B cell (primary cell): Measurements from ENCODE around the gene ITGAE. TPM values are rescaled to one million over a fixed set of nuclear protein-coding genes. Genes with fewer than 3 reads are reported as not detected.
A peak's percentile ranks its signal among the peaks of the same experiment; 100 is the strongest.

Experiments
- ATAC-seq: fragments of 200-7000 bp; cut with Tn5 transposase; one replicate; pipeline ENCODE4 v1.10.0; 2021; ENCODE audit warnings: low read depth, mild to moderate bottlenecking, moderate number of reproducible peaks, moderate library complexity
- CTCF ChIA-PET: fragments of 350-600 bp; sonication (Branson Sonifier 250); formaldehyde crosslinking; loops from one replicate; lab custom pipeline; 2021; ENCODE audit warnings: antibody characterized with exemption, inconsistent platforms; lab: Charles Lee
- POLR2A ChIA-PET: fragments of 350-600 bp; sonication (Branson Sonifier 250); formaldehyde crosslinking; loops from one replicate; lab custom pipeline; 2021; ENCODE audit warnings: antibody characterized with exemption; lab: Charles Lee
- DNase-seq: peaks from one replicate; pipeline ENCODE4 v3.0.0; 2013
- H2AFZ ChIP-seq: 2 replicates; pipeline ENCODE4 v1.6.1; 2012; ENCODE audit warnings: mild to moderate bottlenecking, low read depth, low read length; ENCODE audit not compliant: insufficient read depth, poor library complexity, severe bottlenecking
- H3K27ac ChIP-seq, 2 donors: 1 replicate in 1 of 2; 2 replicates in 1 of 2; pipeline ENCODE4 v1.5.1; 2012 to 2013; ENCODE audit warnings: low read length in 2 of 2, mild to moderate bottlenecking in 2 of 2, moderate library complexity in 1 of 2
- H3K27me3 ChIP-seq, 4 experiments: fragments of 200-600 bp in 1 of 4; sonication (generic) in 1 of 4; replicated peaks in 1 of 4; 1 replicate in 2 of 4; 2 replicates in 2 of 4; pipeline versions ENCODE4 v1.6.1 to v1.7.0; 2013 to 2016; ENCODE audit warnings: low read length in 3 of 4, mild to moderate bottlenecking in 2 of 4, mixed read lengths in 1 of 4, moderate library complexity in 1 of 4; ENCODE audit not compliant: insufficient read depth in 4 of 4, control insufficient read depth in 3 of 4; ENCODE audit errors: control extremely low read depth in 1 of 4
- H3K36me3 ChIP-seq, 2 experiments: replicated peaks in 1 of 2; 1 replicate in 1 of 2; 2 replicates in 1 of 2; pipeline versions ENCODE4 v1.6.1 to v1.7.1; 2013; ENCODE audit warnings: low read length in 1 of 2; ENCODE audit not compliant: insufficient read depth in 2 of 2, control insufficient read depth in 1 of 2; ENCODE audit errors: control extremely low read depth in 1 of 2, extremely low read depth in 1 of 2
- H3K4me1 ChIP-seq, 2 donors: fragments of 200-600 bp in 1 of 2; sonication (generic) in 1 of 2; 1 replicate in 1 of 2; 2 replicates in 1 of 2; pipeline versions ENCODE4 v1.5.1 to v1.6.1; 2013 to 2017; ENCODE audit warnings: low read length in 2 of 2; ENCODE audit not compliant: control insufficient read depth in 2 of 2, insufficient read depth in 2 of 2
- H3K4me2 ChIP-seq: replicated peaks from 2 replicates; pipeline ENCODE3; 2012; ENCODE audit warnings: mild to moderate bottlenecking, low read depth, low read length; ENCODE audit not compliant: poor library complexity, severe bottlenecking
- H3K4me3 ChIP-seq, 5 experiments: fragments of 200-600 bp in 1 of 5; sonication (generic) in 1 of 5; 1 replicate in 3 of 5; 2 replicates in 2 of 5; pipeline versions ENCODE4 v1.5.1 to v1.7.0; 2011 to 2016; ENCODE audit warnings: low read length in 4 of 5, mild to moderate bottlenecking in 4 of 5, low read depth in 2 of 5, control low read depth in 1 of 5, moderate library complexity in 1 of 5; ENCODE audit not compliant: insufficient read depth in 1 of 5; ENCODE audit errors: control extremely low read depth in 1 of 5, extremely low read depth in 1 of 5
- H3K79me2 ChIP-seq: fragments of 200-600 bp; sonication (generic); one replicate; pipeline ENCODE4 v1.6.0; 2016; ENCODE audit warnings: low read length; ENCODE audit not compliant: control insufficient read depth, insufficient read depth
- H3K9ac ChIP-seq: fragments of 200-600 bp; sonication (generic); 2 replicates; pipeline ENCODE4 v1.6.1; 2017; ENCODE audit warnings: mild to moderate bottlenecking, low read length, moderate library complexity
- H3K9me3 ChIP-seq, 3 donors: one replicate each; pipeline versions ENCODE4 v1.6.1 to v1.7.1; 2013; ENCODE audit warnings: low read length in 2 of 3; ENCODE audit not compliant: control insufficient read depth in 2 of 3, insufficient read depth in 1 of 3; ENCODE audit errors: control extremely low read depth in 1 of 3
- H4K20me1 ChIP-seq: 2 replicates; pipeline ENCODE4 v1.6.0; 2012; ENCODE audit warnings: mild to moderate bottlenecking, low read length; ENCODE audit not compliant: insufficient read depth, control insufficient read depth, poor library complexity, severe bottlenecking
- H3K27ac Mint-ChIP-seq: one replicate; pipeline ENCODE4 v1.8.0; 2021; ENCODE audit warnings: mixed read lengths
- H3K27me3 Mint-ChIP-seq: one replicate; pipeline ENCODE4 v1.8.0; 2021; ENCODE audit warnings: mixed read lengths
- H3K4me1 Mint-ChIP-seq: one replicate; pipeline ENCODE4 v1.8.0; 2021; ENCODE audit warnings: mixed read lengths
- H3K4me3 Mint-ChIP-seq: one replicate; pipeline ENCODE4 v1.8.0; 2021; ENCODE audit warnings: mixed read lengths
- H3K9me3 Mint-ChIP-seq: one replicate; pipeline ENCODE4 v1.8.0; 2022; ENCODE audit warnings: mixed read lengths; ENCODE audit not compliant: insufficient read depth
- EZH2 ChIP-seq: IDR thresholded peaks from 2 replicates; pipeline ENCODE4 v1.6.1; 2012; ENCODE audit warnings: borderline replicate concordance, low read depth, mild to moderate bottlenecking, moderate library complexity, low read length; ENCODE audit not compliant: insufficient read depth, poor library complexity, severe bottlenecking
- WGBS: methylation state at CpG from one replicate; pipeline ENCODE4 v1.1.5; 2013; ENCODE audit warnings: missing lambda C conversion rate; ENCODE audit not compliant: insufficient coverage; 5-methylcytosine and 5-hydroxymethylcytosine counted together
- intact Hi-C: fragments of 100-400 bp; cut with micrococcal nuclease; formaldehyde crosslinking; loops from one replicate; pipeline ENCODE4 v1.10.0; 2022
- polyA plus RNA-seq: library from polyadenylated mRNA; depleted of rRNA; stranded (reverse); fragments of >200 nt; gene quantifications from 2 replicates; pipeline ENCODE4 v1.2.3, GENCODE V29; 2012
- total RNA-seq, 2 donors: library from RNA; stranded (reverse); fragments of 120-200 nt in 1 of 2; gene quantifications; 1 replicate in 1 of 2; 2 replicates in 1 of 2; pipeline versions ENCODE4 v1.2.3 to v1.2.4, GENCODE V29; 2013 to 2022
- TF ChIP-seq, protein P1 (sequence below): fragments of 200-600 bp; IDR thresholded peaks from one replicate; pipeline ENCODE4 v1.8.0; 2022; ENCODE audit warnings: antibody characterized with exemption, mild to moderate bottlenecking

The ITGAE gene
- total and polyA plus RNA-seq, 2 donors (not counting 1 experiment from before 2014, with no cell fraction given): 48.2 to 95.6 TPM

- Mint-ChIP-seq H3K27ac (peak overlapping the region; percentile 94), H3K27me3 (no peaks in the 10 kb centered on the region), H3K9me3 (no peaks in the 10 kb centered on the region), H3K4me3 (peak overlapping the region; percentile 78), H3K4me1 (peaks cover 64% of the 10 kb centered on the region)
- Histone ChIP-seq H3K4me1 (peaks cover 58 to 71% of the 10 kb centered on the region in 2 donors), H3K36me3 (peaks cover 0 to 54% of the 10 kb centered on the region in 2 experiments), H2AFZ (no peak overlapping the region), H4K20me1 (peaks cover 53% of the 10 kb centered on the region), H3K4me2 (peak overlapping the region; percentile 80), H3K27ac (peak overlapping the region; percentile 49 to 58), H3K27me3 (no peaks in the 10 kb centered on the region), H3K9ac (peak overlapping the region; percentile 6), H3K4me3 (peak overlapping the region in 2 of 5 experiments; percentile 24), H3K79me2 (peaks cover 61% of the 10 kb centered on the region), H3K9me3 (no peaks in the 10 kb centered on the region)
- CTCF ChIA-PET: interaction anchor here (0.6 to 5.0 kb wide), 3 partner anchors 22 to 48 kb away, joined by 3 to 27 read pairs (median 5); no protein-coding TSS in a partner anchor
- WGBS: 77% methylated on average over 32 of the region's 44 CpGs
- DNase-seq (peak; percentile 56), ATAC-seq (no peak)
- POLR2A ChIA-PET: interaction anchor here (0.6 kb wide), 1 partner anchor 49 kb away, joined by 5 read pairs; no protein-coding TSS in a partner anchor
- TF ChIP-seq EZH2: no peak
- TF ChIP-seq, protein P1, sequence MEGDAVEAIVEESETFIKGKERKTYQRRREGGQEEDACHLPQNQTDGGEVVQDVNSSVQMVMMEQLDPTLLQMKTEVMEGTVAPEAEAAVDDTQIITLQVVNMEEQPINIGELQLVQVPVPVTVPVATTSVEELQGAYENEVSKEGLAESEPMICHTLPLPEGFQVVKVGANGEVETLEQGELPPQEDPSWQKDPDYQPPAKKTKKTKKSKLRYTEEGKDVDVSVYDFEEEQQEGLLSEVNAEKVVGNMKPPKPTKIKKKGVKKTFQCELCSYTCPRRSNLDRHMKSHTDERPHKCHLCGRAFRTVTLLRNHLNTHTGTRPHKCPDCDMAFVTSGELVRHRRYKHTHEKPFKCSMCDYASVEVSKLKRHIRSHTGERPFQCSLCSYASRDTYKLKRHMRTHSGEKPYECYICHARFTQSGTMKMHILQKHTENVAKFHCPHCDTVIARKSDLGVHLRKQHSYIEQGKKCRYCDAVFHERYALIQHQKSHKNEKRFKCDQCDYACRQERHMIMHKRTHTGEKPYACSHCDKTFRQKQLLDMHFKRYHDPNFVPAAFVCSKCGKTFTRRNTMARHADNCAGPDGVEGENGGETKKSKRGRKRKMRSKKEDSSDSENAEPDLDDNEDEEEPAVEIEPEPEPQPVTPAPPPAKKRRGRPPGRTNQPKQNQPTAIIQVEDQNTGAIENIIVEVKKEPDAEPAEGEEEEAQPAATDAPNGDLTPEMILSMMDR: no peak
- intact Hi-C loops: loop anchor here (5.0 kb wide), 2 partner anchors 223 to 278 kb away; no protein-coding TSS in a partner anchor
Observed at GRCh38 chr17:3689262-3690093, 111.5 kb downstream of the ITGAE start.
